HEK293 (cell line): ENCODE measurements around the gene TNFRSF8.

ENCODE experiments used
- CTCF ChIA-PET: fragments of 350-600 bp; formaldehyde crosslinking; extraction: SDS; loops from one replicate; lab custom pipeline; 2021; ENCODE audit warnings: antibody characterized with exemption; lab: Yijun Ruan, JAX
- POLR2A ChIA-PET: fragments of 300-600 bp; formaldehyde crosslinking; extraction: SDS; loops from one replicate; lab custom pipeline; 2020; ENCODE audit warnings: antibody characterized with exemption, inconsistent platforms; lab: Yijun Ruan, JAX
- H3K27ac ChIP-seq: fragments of 200-500 bp; sonication (Bioruptor generic); 2 replicates; pipeline ENCODE4 v1.5.1; 2014; ENCODE audit warnings: low read depth, low read length, control low read depth, inconsistent platforms; ENCODE audit errors: extremely low read depth
- H3K36me3 ChIP-seq, 2 experiments: fragments of 200-500 bp in 1 of 2; sonication (Bioruptor generic) in 1 of 2; 1 replicate in 1 of 2; 2 replicates in 1 of 2; pipeline ENCODE4 v1.5.1; 2014 to 2017; ENCODE audit warnings: inconsistent platforms in 2 of 2, low read length in 2 of 2; ENCODE audit not compliant: control insufficient read depth in 2 of 2, insufficient read depth in 1 of 2
- H3K4me1 ChIP-seq: fragments of 200-500 bp; sonication (Bioruptor generic); 2 replicates; pipeline ENCODE4 v1.5.1; 2014; ENCODE audit warnings: mild to moderate bottlenecking, low read length, inconsistent platforms; ENCODE audit not compliant: control insufficient read depth, insufficient read depth
- H3K4me3 ChIP-seq: 2 replicates; pipeline ENCODE4 v1.5.1; 2011; ENCODE audit warnings: low read depth, mild to moderate bottlenecking, control low read depth, low read length, moderate library complexity
- H3K9me3 ChIP-seq: fragments of 200-500 bp; sonication (Bioruptor generic); 2 replicates; pipeline ENCODE4 v1.5.1; 2014; ENCODE audit warnings: low read depth, low read length, inconsistent platforms; ENCODE audit not compliant: control insufficient read depth, insufficient read depth
- BCL6B ChIP-seq: fragments of 450-650 bp; formaldehyde crosslinking; IDR thresholded peaks from 2 replicates; pipeline ENCODE4 v1.5.1; 2017; ENCODE audit warnings: missing biosample characterization, missing genetic modification characterization
- KLF1 ChIP-seq: fragments of 450-650 bp; formaldehyde crosslinking; IDR thresholded peaks from 2 replicates; pipeline ENCODE4 v1.5.1; 2016; ENCODE audit warnings: missing biosample characterization, missing genetic modification characterization
- REST ChIP-seq: fragments of 450-650 bp; formaldehyde crosslinking; IDR thresholded peaks from 2 replicates; pipeline ENCODE4 v1.5.1; 2016; ENCODE audit warnings: missing biosample characterization, missing genetic modification characterization
- ZBTB11 ChIP-seq: fragments of 450-650 bp; formaldehyde crosslinking; conservative IDR thresholded peaks from 2 replicates; pipeline ENCODE4 v1.5.1; 2016; ENCODE audit warnings: low read depth, missing biosample characterization, missing genetic modification characterization
- ZBTB48 ChIP-seq: fragments of 450-650 bp; formaldehyde crosslinking; IDR thresholded peaks from 2 replicates; pipeline ENCODE4 v1.5.1; 2016; ENCODE audit warnings: missing biosample characterization, missing genetic modification characterization
- ZBTB6 ChIP-seq: fragments of 450-650 bp; formaldehyde crosslinking; IDR thresholded peaks from 2 replicates; pipeline ENCODE4 v1.5.1; 2017; ENCODE audit warnings: missing biosample characterization, missing genetic modification characterization
- ZNF121 ChIP-seq: fragments of 450-650 bp; formaldehyde crosslinking; IDR thresholded peaks from 2 replicates; pipeline ENCODE4 v1.5.1; 2016; ENCODE audit warnings: missing biosample characterization, missing genetic modification characterization
- ZNF157 ChIP-seq: fragments of 450-650 bp; formaldehyde crosslinking; IDR thresholded peaks from 2 replicates; pipeline ENCODE4 v1.5.1; 2016; ENCODE audit warnings: missing biosample characterization, missing genetic modification characterization
- ZNF274 ChIP-seq, 2 experiments: fragments of 200-500 bp in 1 of 2; fragments of 450-650 bp in 1 of 2; sonication (Bioruptor generic) in 1 of 2; formaldehyde crosslinking in 1 of 2; IDR thresholded peaks; 2 replicates each; pipeline versions ENCODE4 v1.5.1 to v1.6.1; 2014 to 2016; ENCODE audit warnings: borderline replicate concordance in 1 of 2, inconsistent platforms in 1 of 2, low read length in 1 of 2, missing biosample characterization in 1 of 2, missing genetic modification characterization in 1 of 2
- ZNF280D ChIP-seq: fragments of 450-650 bp; formaldehyde crosslinking; IDR thresholded peaks from 2 replicates; pipeline ENCODE4 v1.5.1; 2016; ENCODE audit warnings: missing biosample characterization, missing genetic modification characterization
- ZNF335 ChIP-seq: fragments of 450-650 bp; formaldehyde crosslinking; conservative IDR thresholded peaks from 2 replicates; pipeline ENCODE4 v1.5.1; 2016; ENCODE audit warnings: missing biosample characterization, missing genetic modification characterization
- ZNF600 ChIP-seq: fragments of 450-650 bp; formaldehyde crosslinking; IDR thresholded peaks from 2 replicates; pipeline ENCODE4 v1.5.1; 2016; ENCODE audit warnings: missing biosample characterization, missing genetic modification characterization
- ZNF639 ChIP-seq: fragments of 450-650 bp; formaldehyde crosslinking; IDR thresholded peaks from 2 replicates; pipeline ENCODE4 v1.5.1; 2016; ENCODE audit warnings: missing biosample characterization, missing genetic modification characterization

The TNFRSF8 gene

GRCh38 chr1:12016182-12016581 is 46.9 kb upstream of the TNFRSF8 start:
- TF ChIP-seq ZNF335 (tag by site-specific recombination) (no peak), ZNF274 (IDR thresholded peaks at IDR 0.05; ENCODE audit: low read length) (no peak), ZNF274 (tag by site-specific recombination; IDR thresholded peaks at IDR 0.05; ENCODE audit: borderline replicate concordance) (no peak), BCL6B (tag by site-specific recombination) (no peak), ZNF600 (tag by site-specific recombination) (0 out of 2 replicates have a peak, but pooled peaks have one; percentile 27), KLF1 (tag by site-specific recombination) (peak; percentile 25; the same call in 1 of the 2 replicates), ZBTB11 (no peak), REST (tag by site-specific recombination) (no peak), ZNF280D (0 out of 2 replicates have a peak, but pooled peaks have one; percentile 10), ZNF121 (peak; percentile 98), ZBTB6 (tag by site-specific recombination) (0 out of 2 replicates have a peak, but pooled peaks have one; percentile 21), ZNF157 (no peak), ZBTB48 (tag by site-specific recombination) (no peak), ZNF639 (0 out of 2 replicates have a peak, but pooled peaks have one; percentile 54)
- no peak overlapping the region for H3K4me3 ChIP-seq
- peaks cover 0 to 21% of the 10 kb centered on the region in 2 experiments; a peak in 2 of 3 replicates for H3K36me3 ChIP-seq
- H3K27ac ChIP-seq = no peak overlapping the region
- H3K9me3 ChIP-seq = no peaks in the 10 kb centered on the region
- ChIA-PET CTCF (interaction anchor here (0.5 to 0.9 kb wide), 2 partner anchors 14 to 22 kb away, joined by 3 read pairs; no protein-coding TSS in a partner anchor), POLR2A (no interaction called here)
- H3K4me1 ChIP-seq = no peaks in the 10 kb centered on the region
